Renal cortex interstitium (tissue), 11 donors: ENCODE measurements around the gene PARP3. TPM values are rescaled to one million over a fixed set of nuclear protein-coding genes. Genes with fewer than 3 reads are reported as not detected.
"Not testable (repeated sequence)": the region's sequence is repeated elsewhere in the genome, so short reads cannot be mapped to it uniquely, and the experiment has no call there.

ENCODE experiments used
- DNase-seq, 11 donors: peaks; one replicate each; pipeline ENCODE4 v3.0.0-alpha.2; 2013; ENCODE audit warnings: low read depth in 9 of 11, low spot score in 4 of 11; ENCODE audit errors: extremely low read depth in 1 of 11
- polyA plus RNA-seq, 3 donors: library from polyadenylated mRNA; unstranded; fragments of 120-200 nt; gene quantifications; one replicate each; pipeline ENCODE4 v1.2.1, GENCODE V29; 2013; ENCODE audit not compliant: insufficient read length in 3 of 3

PARP3 gene
- polyA plus RNA-seq, 3 donors: 15.8 to 18.4 (median 16.8) TPM

DNA sequence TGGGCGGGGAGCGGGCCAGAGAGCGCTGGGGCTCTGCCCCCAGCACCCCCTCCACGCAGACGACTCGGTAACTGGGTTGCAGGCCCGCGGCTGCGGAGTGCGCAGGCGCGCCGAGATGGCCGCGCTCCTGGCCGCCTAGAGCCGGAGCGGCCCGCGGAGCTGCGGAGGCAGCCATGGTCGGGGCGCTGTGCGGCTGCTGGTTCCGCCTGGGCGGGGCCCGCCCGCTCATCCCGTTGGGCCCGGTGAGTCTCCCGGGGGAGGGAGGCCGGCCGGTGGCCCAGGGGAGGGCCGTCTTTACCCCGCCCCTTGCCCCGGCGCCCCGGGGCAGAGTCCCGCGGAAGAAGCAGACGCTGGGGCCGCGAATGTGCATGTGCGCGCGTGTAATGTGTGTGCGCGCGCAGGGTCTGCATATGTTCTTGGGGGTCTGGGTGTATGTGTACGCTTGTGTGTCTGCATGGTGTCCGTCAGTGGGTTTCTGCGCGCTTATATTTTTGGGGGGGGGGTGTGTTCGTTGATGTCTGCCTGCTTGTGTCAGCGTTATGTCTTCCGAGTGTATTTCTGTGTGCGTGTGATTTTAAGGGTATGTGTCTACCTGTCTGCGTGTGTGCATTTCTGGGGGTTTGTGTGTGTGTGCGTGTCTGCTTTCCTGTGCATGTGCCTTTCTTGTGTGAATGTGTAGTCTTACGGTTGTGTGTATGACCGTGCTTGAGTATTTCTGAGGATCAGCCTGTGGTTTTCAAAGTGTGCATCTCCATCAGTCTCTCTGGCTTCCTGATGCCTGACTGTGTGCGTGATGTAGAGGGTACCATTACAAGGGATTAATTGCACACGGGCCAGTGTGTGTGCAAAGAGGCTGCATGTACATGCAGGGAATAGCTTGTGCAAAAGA is 33.0 kb downstream of the PARP3 start, which contains the start of gene ABHD14A:
Gene ABHD14A, plus strand, starts transcription at position 102 of the 889 bp plus-strand sequence. Its CDS starts 72 bp downstream, at position 174.
- peak in 3 of 11 donors; percentile 42 to 58 (median 45) for DNase-seq

DNA sequence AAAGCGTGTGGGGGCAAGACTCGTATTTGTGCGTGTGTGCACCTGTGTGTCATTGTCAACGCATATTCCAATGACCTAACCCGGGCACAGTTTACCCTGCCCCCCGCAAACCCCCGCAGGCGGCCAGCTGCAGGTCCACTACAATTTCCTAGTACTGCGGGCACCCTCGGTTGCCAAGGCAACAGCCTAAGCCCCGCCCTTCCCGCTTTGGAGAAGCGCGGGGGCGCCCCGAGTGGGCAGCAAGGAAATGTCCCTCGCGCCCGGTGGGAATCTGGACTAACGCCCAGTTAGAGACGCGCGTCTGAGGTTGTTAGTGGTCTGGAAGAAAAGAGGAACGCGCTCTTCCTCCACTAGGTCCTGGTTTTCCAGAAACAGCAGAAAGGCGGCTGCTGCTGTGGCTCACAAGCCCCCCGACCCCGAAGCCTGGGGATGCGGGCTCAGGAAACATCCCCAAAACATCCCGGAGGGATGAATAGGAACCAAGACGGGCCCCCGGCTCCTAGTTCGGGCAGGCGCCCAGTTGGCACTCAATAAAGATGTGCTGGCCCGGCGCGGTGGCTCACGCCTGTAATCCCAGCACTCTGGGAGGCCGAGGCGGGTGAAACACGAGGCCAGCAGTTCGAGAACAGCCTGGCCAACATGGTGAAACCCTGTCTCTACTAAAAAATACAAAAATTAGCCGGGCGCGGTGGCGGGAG is 33.8 kb downstream of the PARP3 start:
- DNase-seq: peak in 4 of 11 donors; percentile 46 to 70 (median 60)

GRCh38 chr3:51977446-51978142 is 35.4 kb downstream of the PARP3 start:
- no peak for DNase-seq

DNA sequence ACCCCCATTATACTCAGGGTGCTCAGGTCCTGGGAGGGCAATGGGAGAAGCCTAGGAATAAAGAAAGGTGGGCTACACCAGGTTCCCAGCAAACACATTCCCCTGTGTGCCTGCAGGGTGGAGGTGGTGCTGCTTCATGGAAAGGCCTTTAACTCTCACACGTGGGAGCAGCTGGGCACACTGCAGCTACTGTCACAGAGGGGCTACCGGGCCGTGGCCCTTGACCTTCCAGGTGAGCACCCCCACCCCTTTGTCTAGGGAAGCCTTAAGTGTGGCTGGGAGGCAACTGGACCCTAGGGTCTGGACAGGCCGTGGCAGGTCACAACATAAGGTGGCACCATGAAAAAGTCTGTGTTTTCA is 36.0 kb downstream of the PARP3 start:
- no peak for DNase-seq

DNA sequence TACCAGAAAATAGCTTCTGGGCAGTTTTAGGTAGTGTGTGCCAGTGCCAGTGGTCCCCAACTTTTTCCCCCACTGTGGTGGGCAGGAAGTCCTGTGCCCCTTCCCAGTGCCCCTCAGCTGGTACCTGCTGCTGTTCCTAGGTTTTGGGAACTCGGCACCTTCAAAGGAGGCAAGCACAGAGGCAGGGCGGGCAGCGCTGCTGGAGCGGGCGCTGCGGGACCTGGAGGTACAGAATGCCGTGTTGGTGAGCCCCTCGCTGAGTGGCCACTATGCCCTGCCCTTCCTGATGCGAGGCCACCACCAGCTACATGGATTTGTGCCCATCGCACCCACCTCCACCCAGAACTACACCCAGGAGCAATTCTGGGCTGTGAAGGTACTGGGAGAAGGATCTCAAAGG is 38.1 kb downstream of the PARP3 start:
- no peak for DNase-seq

DNA sequence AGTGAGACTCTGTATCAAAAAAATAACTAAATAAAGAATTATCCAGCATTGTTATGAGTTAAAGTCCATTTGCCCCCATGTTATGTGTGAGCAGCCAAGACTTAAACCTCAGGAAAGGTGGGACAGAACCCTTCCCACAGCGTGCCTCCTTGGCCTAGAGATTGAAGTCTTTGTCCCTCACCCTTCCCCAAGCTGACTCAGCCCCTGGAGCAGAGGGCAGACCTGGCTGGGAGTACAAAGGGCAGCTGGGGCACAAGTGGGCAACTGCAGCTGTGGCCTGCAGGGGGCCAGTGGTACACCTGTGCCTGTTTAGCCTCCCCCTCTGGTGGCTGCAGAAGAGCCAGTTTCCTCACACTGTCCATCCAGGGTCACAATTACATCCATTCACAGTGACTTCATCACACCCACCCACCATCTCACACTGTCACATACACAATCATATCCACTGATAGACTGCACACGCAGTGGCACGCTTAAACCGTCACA is 40.2 kb downstream of the PARP3 start:
- no peak for DNase-seq

DNA sequence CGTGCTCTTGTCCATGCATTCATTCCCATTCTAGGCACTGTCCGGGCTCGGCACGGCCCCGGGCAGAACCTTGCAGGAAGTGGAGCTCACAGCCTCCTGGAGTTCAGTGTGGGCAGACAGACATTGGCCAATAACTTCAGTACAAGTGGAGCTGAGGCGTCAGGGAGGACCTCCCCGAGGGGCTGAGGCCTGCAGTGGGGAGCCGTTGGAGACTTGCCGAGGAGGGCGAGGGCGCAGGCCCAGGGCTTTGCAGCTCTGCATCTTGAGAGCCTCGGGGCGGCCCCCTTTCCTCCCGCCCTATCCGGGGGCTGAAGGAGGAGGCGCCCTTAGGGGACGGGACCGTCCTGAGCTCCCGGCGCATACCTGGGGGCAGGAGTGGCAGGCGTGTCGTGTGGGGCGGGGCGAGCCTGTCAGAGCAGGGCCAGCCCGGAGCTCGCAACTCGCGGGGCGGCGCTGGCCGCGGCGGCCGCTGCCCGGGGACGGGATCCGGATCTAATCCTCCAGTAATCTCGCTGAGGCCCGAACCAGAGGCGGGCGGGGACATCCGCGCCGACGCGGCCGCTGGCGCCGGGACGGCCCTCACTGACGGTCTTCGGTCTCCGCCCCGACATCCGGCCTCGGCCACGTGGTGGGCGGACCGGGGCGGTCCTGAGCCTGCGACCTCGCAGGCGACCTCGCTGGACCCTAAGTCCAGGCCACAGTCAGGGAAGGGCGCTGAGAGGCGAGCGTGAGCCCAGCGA is 40.8 kb downstream of the PARP3 start, which contains the start of gene ACY1:
Gene ACY1, plus strand, starts transcription at position 698 of the 740 bp plus-strand sequence. CDS start 530 bp downstream, outside the sequence.
- peak in 7 of 11 donors; percentile 65 to 83 (median 77) for DNase-seq

DNA sequence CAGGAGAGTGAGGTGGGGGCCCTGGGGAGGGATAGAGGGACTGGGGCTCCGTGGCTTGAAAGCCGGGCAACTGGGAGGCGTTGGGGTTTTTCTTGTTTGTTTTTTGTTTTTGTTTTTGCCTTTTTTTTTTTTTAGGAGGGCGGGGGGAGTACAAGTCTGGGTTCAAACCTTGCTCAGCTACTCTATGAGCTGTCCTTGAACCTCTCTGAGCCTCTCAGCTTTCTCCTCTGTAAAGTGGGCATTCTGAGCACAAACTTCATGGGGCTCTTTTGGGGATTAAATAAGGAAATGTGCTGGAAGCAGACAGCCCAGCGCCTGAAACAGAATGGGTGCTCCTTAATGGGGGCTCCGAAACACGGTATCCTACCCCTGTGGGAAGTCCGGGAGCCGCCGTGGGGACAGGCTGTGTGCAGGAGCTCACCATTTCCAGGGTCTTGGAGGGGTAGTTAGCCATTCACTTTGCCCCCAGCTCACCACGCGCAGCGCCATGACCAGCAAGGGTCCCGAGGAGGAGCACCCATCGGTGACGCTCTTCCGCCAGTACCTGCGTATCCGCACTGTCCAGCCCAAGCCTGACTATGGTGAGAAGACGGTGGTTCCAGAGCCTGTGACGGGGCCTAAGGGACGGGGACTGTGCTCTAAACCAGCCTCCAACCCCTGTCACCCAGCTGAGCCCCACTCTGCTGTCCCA is 41.6 kb downstream of the PARP3 start:
- DNase-seq: no peak

DNA sequence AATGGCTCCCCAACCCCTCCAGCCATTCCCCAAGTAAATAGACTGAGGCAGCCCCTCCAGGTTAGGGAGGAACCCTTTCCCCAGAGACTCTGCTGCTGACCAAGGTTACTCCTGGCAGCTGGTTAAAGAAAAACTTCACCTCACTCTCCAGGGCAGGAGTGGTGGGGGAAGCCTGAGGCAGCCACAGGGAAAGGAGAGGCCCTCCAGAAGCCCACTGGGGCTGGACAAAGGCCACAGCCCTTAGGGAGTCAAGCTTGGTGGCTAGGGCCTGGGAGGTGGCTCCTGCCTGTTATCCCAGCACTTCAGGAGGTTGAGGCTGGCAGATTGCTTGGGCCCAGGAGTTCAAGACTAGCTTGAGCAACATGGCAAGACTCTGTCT is 42.1 kb downstream of the PARP3 start:
- no peak for DNase-seq

GRCh38 chr3:51985063-51985462 is 42.9 kb downstream of the PARP3 start:
- no peak for DNase-seq

DNA sequence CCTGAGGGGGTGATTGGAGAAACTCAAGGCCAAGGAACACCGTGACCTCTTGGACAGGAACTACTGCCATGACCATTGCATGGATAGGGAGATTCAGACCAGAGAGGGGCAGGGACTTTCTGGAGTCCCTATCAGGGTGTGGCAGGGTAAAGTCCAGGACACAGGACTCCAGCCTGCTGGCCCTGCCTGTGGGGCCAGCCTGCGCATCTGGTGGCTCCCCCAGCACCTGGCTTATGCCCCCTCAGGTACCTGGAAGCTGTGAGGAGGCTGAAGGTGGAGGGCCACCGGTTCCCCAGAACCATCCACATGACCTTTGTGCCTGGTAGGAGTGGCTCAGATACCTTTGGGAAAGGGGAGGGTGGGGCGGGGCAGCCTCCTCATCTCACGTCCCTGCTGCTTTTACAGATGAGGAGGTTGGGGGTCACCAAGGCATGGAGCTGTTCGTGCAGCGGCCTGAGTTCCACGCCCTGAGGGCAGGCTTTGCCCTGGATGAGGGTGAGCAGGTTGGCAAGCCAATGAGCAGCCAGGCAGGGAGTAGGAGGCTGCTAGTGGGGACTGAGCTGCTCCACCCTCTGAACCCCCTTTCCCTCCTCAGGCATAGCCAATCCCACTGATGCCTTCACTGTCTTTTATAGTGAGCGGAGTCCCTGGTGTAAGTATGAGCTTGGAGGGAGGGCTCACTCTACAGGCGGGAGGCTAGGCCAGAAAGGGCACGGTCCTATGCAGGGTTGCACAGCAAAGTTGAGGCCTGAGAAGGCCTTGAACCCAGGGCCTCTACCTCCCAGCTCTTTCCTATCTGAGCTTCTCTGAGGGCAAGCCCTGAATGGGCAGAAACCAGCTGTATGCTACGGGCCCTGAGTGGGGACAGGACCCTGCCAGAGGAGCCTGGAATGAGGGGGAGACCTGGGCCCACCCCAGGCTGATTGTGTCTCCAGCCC is 44.1 kb downstream of the PARP3 start:
- DNase-seq: no peak

GRCh38 chr3:51987568-51987967 is 45.4 kb downstream of the PARP3 start:
- no peak for DNase-seq

- DNase-seq: no peak
Measured at GRCh38 chr3:51988286-51989146, 46.4 kb downstream of the PARP3 start.

DNA sequence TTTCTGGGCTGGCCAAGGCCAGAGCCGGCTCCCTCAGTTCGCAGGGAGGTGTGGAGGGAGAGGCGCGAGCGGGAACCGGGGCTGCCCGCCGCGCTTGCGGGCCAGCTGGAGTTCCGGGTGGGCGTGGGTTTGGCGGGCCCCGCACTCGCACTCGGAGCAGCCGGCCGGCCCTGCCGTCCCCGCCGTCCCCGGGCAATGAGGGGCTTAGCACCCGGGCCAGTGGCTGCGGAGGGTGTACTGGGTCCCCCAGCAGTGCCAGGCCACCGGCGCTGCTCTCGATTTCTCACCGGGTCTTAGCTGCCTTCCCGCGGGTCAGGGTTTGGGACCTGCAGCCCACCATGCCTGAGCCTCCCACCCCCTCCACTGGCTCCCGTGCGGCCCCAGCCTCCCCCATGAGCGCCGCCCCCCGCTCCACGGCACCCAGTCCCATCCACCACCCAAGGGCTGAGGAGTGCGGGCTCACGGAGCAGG is 48.4 kb downstream of the PARP3 start:
- not testable (repeated sequence) for DNase-seq

- no peak for DNase-seq
Measured at GRCh38 chr3:51992017-51992682, 50.0 kb downstream of the PARP3 start.

DNA sequence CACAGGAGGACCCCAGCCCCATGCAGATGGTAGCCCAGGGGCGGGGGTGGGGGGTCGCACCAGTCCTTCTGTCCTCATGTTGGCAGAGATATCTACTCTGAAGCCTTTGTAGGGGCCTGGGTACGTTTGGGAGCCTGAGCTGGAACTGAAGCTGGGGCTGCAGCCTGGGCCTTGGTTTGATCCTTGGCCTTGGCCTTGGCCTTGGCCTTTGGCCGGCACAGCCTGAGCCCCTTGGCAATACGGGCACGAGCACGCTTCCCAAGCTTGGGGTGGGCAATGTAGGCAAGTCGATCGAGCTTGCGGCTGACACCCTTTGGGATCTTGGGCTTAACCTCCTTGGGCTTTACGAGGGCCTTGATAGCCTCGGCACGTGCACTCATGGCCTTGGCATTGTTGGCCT is 51.5 kb downstream of the PARP3 start:
- DNase-seq: not testable (repeated sequence)
